HG03066 (cell line): ENCODE results near the gene PRDM15.

Source experiments
- ATAC-seq: cut with Tn5 transposase; IDR thresholded peaks from one replicate; pipeline ENCODE4 v1.9.1; 2021; ENCODE audit warnings: low read depth; ENCODE audit not compliant: unreplicated experiment

Gene PRDM15, protein sequence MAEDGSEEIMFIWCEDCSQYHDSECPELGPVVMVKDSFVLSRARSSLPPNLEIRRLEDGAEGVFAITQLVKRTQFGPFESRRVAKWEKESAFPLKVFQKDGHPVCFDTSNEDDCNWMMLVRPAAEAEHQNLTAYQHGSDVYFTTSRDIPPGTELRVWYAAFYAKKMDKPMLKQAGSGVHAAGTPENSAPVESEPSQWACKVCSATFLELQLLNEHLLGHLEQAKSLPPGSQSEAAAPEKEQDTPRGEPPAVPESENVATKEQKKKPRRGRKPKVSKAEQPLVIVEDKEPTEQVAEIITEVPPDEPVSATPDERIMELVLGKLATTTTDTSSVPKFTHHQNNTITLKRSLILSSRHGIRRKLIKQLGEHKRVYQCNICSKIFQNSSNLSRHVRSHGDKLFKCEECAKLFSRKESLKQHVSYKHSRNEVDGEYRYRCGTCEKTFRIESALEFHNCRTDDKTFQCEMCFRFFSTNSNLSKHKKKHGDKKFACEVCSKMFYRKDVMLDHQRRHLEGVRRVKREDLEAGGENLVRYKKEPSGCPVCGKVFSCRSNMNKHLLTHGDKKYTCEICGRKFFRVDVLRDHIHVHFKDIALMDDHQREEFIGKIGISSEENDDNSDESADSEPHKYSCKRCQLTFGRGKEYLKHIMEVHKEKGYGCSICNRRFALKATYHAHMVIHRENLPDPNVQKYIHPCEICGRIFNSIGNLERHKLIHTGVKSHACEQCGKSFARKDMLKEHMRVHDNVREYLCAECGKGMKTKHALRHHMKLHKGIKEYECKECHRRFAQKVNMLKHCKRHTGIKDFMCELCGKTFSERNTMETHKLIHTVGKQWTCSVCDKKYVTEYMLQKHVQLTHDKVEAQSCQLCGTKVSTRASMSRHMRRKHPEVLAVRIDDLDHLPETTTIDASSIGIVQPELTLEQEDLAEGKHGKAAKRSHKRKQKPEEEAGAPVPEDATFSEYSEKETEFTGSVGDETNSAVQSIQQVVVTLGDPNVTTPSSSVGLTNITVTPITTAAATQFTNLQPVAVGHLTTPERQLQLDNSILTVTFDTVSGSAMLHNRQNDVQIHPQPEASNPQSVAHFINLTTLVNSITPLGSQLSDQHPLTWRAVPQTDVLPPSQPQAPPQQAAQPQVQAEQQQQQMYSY

DNA sequence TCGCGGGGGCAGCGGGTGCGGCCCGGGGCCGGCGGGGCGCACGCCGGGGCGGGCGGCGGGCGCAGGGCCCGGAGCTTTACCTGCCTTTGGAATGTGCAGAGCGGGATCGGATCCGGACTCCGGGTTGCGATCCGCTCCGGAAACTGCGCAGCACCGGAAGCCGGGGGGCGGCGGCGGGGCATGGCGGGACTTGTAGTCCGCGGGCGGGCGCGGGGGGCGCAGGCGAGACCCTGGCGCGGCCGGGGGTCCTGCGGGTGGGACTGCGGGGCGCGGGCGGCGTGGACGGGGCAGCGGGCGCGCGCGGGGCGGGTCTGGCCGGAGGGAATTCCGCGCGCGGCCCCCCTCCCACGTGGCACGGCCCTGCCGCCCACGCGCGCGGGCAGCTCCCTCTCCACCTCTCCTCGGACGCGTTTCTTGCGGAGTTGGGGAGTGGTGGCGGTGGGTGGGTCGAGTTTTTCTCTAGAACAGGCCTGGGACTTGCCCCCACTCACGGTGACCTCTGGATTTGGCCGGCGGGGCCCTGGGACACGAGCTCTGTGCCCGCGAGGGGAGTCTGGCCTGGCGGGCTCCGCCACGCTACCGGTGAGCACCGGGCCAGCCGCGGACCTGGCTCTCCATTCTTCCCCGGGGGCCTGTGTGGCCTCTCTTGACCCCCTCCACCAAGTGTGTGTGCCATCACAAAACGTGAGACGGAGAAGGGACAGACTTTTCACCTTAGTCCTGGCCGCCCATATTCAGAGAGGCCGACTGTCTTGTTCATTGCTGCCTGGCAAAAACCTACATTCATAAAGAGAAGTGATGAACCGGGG, at the start of gene PRDM15:
Gene PRDM15 (minus strand): TSS at position 155 of the 809 bp plus-strand sequence. CDS start 18,981 bp downstream, outside the sequence.
- ATAC-seq: peak; percentile 54

DNA sequence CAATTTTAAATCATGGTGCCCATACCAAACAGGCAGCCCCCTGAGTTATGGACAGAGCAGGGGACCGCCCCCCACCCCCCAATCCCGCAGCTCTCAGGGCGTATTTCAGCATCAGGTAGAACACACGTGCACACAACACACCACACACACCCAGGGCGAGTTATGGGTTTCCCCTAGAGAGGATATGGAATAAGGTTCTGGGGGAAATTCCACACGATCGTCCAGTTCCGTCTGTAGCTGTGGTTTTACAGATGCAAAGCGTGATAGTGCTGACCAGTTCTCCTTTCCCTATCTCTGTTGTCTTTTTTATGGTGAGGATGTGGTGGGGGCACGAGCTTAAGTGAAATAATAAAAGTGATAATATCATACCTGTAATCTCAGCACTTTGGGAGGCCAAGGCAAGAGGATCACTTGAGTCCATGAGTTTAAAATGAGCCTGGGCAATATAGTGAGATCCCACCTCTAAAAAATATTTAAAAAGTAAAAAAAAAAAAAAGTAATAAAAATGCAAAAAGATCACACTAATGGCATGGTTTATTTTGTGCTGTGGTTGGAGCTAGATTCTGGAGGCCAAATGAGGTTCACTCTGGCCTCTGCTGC, 49.6 kb upstream of the PRDM15 start:
- no peak for ATAC-seq

DNA sequence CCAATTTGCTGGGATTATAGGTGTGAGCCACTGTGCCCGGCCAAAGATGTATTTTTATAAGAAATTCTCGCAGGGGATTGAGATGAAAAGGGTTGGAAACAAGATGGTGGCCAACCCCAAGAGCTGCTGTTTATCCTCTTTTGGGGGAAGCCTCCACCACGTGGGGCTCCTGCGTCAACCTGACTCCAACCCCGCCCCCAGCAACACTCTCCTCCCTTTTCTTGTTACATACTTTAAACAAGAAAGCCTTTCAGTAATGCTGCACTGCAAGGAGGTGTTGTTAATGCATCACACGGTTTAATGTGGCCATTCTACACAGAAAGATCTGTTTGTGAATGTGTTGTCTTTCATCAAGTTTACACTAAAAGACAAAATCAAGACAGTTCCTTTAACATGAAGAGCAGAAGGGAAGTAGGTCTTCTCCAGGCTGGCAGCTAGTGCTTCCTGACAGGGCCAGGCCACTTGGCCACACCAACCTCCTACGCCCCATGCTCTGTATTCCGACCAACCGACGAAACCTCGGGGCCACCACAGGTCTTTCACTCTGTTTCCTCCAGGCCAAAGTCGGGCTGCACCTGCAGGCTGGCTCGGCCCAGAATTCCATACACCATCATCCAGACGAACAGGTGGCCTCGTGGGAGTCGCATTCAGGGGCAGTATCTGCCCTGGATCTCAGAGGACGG, 48.7 kb upstream of the PRDM15 start:
- no peak for ATAC-seq

DNA sequence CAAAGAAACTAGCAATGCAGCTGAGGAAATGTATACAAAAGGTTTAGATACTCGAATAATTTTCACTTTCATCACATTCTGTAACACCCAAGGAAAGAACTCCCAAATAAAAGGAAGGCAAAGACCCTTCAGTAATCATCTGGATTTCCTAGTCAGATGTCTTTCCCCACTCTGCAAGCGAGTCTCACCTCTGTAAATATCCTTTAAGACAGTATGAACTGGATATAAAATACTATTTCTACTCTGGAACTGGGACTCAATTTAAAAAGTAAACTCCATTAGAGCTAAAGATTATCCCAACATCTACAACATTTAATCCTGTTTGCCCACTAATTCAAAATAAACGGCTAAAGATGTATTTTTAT, 47.6 kb upstream of the PRDM15 start:
- no peak for ATAC-seq

DNA sequence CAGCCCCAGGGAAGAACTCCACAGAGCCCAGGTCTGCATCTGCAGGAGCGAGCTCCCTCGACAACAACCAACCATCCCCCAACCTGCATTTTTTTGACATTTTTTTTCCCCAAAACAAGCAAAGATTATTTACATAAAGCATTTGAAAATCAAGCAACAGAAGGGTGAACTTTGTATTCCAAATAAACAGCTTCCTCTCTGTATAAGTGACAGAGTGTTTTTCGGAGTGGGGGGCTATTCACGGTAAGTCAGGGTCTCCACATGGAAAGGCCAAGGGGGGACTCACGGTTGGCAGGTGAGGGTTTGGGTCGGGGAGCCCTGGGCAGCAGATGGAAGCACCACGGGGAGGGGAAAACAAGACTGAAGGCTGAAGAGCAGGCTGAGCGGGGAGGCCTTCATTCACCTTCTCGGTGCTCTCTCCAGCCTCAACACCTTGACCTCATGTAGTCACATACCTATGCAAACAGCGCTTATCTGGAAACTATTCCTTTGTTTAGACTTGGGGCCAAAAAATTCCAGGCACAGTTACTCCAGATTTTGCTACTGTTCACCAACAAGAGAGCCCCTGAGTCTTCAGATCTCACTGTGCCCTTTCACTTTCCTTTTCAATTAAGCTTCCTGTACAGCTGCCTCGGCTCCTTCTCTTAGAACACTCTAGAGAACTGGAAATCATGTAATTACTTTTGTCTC, 47.1 kb upstream of the PRDM15 start:
- ATAC-seq: peak; percentile 53

DNA sequence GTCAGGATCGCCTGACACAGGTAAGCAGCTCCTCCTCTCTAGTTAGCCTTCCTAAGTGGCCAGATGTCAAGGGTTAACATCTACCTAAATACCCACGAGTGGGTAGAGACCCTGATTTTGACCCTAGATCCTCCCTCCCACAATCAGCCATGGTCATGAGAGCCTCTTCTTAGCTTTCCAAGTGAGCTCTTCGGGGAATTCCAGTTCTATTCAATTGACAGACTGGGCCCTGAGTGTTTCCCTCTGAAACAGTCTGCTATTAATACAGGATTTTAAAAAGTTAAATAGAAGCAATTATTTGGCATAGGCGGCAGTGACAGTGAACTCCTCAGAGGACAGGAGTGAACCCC, 46.6 kb upstream of the PRDM15 start:
- no peak for ATAC-seq

DNA sequence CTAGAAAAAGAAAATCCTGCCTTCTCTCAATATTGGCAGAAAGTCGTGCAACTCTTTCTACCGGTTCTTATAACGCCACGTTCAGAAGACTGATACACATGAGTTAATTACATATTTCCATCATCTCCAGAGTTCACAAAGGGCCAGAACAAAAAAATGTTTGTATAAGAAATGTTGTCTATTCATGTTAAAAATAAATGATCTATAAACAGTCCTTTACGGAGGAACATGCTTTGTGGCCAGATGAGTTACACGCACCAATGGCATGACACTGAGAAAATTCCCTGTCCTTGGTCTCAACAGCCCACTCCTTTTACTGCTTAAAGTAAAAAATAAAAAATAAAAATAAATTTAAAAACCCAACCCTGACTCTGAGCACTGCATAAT, 45.2 kb upstream of the PRDM15 start:
- no peak for ATAC-seq

DNA sequence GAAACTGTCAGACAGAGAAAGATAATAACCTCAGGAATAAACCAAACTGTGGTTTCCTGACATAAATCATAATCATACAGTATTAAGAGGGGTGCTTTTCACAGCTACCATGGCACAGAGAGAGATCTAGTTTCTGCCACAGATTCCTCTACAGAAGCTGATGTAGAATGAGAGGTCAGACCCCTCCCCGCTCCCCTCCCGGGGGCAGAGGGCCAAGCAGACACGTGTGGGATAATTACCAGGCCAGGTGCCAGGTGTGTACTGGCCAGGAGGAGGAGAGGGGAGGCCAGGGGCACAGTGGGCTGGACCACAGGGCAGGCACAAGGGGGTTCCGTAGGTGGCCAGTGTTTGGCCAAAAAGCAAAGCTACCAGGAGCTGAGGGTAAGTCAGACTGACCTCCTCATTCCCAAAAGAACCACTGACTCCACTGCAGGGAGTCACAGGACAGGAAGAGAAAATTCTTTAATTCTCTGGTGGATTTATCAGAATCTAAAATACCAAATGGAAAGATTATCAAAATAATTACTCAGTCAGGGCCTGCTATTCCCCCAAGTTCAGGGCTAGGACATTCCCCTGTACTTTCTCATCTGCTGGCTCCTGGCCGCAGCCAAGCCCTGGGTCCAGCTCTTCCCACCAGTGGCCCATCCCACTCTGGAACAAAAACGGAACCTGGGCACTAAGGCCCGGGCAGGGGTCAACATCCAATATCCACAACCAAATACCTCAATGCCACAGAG, 44.7 kb upstream of the PRDM15 start:
- ATAC-seq: no peak

DNA sequence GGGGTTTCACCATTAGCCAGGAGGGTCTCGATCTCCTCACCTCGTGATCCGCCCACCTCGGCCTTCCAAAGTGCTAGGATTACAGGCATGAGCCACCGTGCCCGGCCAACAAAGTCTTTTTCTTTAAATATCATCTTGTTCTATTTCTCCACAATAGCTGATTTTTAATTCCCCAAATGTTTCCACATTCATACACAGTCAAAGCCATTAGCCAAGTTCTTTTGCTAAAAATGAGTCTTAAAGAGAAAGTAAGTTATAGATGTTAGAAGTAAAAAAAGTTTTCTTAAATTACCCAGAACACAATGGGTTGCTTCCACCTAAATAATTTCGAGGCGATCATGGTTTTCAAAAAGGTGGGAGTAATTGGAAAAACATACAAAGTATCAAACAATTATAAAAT, 44.0 kb upstream of the PRDM15 start:
- ATAC-seq: no peak

DNA sequence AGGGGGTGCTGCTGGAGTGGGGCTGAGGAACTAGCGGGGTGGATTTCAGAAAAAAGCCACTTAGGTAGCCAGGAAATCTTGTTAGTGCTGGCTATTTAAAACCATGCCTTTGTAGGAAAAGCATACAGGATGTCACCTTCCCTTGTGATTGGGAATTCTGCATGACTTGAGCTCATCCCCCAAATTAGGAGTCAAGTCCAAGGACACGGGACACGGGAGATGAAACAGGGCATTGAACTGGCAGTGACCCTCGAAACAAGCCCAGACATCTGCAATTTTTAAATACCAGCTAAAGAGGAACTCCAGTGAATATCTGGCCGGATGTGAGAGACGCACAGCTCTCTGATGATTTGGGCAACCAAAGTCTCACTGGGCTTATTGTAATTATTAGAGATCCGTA, 41.9 kb upstream of the PRDM15 start:
- ATAC-seq: no peak

DNA sequence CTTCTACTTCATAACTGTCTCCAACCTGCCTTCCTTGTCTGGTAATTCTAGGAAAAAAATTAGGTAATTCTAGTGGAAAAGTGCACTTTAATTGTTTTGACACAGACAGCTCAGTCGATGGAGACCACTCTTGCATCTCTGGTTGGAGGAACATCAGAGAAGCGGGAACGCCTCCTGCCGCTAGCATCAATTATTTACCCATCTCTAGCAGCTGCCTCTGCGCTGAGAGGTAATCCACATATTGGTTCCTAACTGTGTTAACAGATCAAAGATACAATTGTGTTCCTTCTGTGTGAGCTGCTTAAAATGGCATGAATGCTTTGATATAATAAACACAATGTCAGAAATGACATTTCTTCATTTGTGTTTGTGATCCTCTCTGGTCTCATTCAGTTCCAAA, 41.3 kb upstream of the PRDM15 start:
- ATAC-seq: no peak

DNA sequence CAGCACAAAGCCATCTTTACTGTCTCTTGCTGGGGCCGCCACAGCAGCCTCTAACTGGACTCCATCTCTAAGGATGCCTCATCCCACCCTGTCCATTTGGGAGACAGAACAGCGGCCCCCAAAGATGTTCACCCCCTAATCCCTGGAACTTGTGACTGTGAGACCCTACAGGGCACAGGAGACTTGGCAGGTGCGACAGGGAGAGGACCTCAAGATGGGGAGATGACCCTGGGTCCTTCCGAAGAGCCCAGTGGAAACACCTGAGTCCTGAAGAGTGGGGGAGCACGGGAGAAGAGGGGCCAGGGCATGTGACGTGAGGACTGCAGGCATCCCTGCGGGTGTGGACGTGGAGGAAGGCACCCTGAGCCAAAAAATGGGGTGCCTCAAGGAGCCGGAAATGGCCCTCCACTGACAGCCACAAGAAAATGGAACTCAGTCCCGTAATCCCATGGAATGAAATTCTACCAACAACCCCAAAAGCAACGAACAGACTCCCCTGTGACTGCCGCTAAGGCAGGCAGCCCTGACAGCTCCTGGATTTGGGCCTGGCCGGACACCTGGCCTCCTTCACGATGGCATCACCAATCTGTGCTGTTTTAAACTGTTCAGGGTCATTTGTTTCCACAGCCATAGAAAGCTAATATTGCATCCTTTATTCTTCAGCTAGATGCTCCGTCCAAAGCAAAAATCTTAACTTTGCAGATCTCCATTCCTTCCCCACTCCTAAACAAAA, 40.7 kb upstream of the PRDM15 start:
- ATAC-seq: no peak

DNA sequence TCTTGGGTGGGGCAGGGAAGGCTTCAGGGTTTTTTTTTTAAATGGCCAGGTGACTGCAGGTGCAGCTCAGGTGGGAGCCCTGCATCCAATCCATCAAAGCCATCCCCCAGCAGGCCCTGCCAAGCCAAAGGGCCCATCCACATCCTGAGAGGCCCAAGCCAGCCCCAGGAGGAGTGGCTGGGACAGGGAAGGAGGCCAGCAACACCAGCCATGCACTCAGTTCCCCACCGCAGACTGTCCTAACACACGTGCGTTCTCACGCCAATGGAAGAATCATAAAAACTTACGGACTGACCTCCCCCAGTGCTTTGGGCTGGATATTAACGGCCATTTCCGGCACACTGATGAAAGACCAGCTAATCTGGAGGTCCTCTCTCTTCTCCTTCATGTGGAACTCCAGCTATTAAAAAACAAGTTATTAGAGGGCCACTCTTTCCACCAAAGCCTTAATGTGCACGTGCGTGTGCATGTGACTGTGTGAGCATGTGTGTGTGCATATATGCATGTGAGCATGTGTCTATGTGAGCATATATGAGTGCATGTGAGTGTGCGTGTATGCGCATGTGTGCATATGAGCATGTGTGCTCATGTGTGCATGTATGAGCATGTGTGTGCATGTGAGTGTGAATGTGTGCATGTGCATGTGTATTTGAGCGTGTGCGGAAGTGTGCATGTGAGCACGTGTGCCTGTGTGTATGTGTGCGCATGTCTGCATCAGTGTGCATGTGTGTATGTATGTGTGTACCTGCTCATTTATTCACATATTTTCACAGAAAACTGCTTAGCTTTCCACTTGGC, 39.6 kb upstream of the PRDM15 start:
- ATAC-seq: no peak

DNA sequence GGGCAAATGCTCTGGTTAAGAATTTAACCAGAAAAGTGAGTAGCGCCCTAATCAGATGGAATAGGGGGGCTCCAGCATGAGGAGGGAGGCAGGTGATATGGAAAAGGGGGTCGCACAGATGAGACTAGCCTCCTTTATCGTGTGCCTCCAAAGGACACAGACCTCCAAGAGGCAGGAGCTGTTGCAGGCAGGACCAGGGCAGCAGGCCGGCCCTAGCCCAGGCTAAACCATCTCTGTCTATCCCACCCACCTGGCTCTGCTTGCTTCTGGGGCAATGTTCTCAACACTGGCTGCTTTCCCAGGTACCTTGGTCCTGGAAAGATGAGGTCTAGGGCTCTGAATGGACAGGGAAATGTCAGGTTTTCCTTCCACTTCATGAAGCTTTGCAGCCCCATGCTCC, 38.4 kb upstream of the PRDM15 start:
- ATAC-seq: no peak

DNA sequence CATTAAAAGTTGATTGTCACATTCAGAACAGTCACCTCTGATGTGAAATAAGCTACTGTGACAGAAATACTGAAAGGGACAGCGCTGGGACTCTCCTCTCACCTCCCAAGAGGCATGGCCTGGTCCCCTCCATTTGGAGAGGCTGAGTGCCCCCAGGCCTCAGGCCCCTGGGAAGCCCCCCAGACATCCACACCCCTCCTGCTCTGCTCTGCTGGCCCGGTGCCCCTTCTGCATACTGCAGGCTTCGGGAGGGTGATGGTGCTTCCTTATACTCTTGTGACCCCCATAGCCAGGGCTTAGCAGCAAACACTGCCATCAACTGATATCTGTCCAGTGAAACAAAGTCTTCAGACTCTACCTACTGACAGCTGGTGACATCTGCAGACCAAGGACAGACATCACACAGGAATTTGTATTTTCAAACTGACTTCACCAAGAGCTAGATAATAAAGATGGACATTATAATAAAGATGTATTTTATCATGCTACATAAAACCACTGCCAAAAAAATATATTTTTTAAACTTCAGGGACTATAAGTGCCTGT, 37.8 kb upstream of the PRDM15 start:
- no peak for ATAC-seq

DNA sequence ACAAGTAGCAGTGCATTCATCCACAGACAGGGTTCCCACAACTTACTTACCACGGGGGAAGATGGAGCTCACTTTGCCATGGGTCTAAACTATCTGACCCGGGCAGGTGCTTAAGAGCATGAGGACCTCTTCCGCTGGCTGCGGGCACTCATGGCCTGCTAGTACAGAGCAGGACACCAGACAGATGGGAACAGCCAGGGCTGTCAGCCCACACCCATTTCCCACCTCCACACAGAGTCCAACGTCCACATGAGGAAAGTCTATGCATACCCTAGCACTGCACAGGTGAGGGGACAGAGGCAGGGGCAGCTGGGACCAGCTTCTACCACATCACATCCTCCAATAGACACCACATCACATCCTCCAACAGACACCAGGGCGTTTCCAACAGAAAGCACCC, 35.8 kb upstream of the PRDM15 start:
- no peak for ATAC-seq

DNA sequence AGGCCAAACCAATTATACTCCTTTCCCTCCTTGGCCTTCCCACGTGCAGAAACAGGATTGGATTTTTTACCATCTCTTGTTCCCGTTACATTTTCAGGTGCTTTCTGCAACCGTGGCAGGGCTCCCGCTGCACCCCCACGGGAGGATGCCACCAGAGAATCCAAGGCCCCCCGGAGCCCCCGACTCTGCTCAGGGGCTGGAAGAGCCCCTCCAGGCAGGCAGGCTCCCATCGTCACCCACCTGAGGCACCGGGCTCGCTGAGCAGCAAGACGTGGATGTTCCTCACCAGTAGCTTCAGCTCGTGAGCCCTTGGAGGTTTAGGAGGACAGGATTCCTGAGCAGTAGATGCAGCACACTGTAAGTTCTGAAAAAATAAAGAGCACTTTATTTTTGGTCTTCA, 35.2 kb upstream of the PRDM15 start:
- ATAC-seq: no peak
